Cardiac septum (tissue), 1 donor: Measurements from ENCODE around the gene SCFD2. TPM values are rescaled to one million over a fixed set of nuclear protein-coding genes. Genes with fewer than 3 reads are reported as not detected.
"Not testable (repeated sequence)": the region's sequence is repeated elsewhere in the genome, so short reads cannot be mapped to it uniquely, and the experiment has no call there.

Experiments used
- DNase-seq: peaks from one replicate; pipeline ENCODE4 v3.0.0-alpha.2; 2020; ENCODE audit warnings: low spot score
- intact Hi-C: fragments of 100-400 bp; cut with DNase I; formaldehyde crosslinking; loops from one replicate; pipeline ENCODE4 v1.14.0; 2022
- total RNA-seq: library from RNA; stranded (reverse); fragmentation: NEBNext Ultra II Directional; extraction: Animal tissue kit (Norgen Biotek cat#: 25700); gene quantifications from one replicate; pipeline ENCODE4 v1.2.1, GENCODE V29; 2021
- donor health status: DM: no; HTN: no; CAD: no.

SCFD2 gene
- total RNA-seq, 1 donor from 2014 or later = 9.7 TPM

DNA sequence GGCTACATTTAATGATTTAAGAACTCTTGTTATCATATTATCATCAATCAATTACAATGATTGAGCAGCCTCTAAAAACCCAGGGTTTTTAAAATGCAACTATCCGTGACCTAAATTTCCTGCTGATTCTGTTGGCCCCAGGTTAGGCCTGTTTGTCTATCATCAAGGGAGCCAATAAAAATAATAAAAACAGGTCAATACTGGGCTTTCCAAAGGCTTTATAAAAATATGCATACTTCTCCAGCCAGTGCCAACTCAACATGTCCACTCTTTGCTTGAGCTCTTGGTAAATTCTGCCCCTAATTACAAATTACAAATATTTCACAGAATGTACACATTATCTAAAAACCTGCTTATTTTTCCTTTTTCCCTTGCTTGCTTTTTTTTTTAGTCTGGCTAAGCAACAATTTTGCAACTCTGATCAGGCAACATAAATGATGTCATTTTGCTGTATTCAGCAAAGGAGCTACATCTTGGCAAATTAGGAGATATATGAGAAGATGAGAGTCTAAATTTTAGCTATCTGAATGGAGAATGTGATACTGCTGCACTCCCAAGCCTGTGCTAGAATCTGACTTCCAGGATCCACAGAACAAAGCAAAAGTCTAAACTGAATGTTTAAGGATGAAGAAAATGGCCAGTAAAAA is 204.0 kb downstream of the SCFD2 start:
- DNase-seq = no peak
- intact Hi-C loops = no loop called here

DNA sequence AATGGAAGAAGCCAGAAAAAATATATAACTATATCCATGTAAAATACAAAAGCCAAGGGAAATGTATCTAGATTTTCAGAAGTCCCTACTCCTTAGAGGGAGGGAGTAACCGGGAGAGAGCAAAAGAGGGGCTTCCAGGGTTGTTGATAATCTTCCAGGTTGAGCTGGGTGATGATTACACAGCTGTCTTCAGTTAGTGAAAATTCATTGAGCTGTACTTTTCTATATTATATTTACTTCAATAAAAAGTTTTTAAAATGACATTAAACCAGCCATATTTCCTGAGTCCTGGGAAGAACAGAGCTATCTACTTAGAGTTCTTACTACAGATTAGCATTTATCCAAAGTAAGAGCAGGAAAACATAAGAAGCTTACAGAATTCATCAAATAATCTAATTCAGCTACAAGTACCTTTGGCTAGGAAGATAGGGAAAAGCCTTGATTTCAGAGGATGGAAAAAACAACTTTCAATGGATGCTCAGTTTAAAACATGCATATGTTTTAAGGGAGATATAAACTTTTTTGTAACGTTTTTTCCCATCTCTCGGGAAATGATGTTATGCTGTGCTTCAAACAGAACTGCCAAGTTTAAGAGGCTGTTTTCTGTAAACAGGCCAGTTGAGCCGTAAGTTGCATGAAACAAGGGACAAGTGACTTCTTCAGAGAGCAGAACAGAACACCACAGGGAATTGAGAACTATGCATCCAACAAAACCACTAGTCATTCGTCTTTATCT is 204.6 kb downstream of the SCFD2 start:
- no peak for DNase-seq
- intact Hi-C loops = no loop called here

DNA sequence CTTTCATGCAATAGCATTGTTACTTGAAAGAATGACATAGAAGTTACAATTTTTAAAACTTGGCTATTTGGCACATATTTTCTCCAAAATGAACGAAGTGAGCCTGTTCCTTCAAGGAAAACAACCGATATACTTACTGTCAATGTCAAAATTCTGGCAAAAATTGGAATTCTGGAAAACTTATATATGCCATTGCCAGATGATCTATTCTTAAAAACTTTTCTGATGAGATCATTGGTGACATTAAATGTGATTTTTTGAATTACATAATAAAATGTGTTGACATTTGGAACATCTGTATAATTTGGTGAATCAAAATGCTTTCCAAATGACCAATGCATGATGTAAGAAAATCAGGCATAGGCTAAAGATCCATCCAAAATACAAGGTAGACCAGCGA is 209.0 kb downstream of the SCFD2 start:
- no peak for DNase-seq
- intact Hi-C loops = no loop called here

DNA sequence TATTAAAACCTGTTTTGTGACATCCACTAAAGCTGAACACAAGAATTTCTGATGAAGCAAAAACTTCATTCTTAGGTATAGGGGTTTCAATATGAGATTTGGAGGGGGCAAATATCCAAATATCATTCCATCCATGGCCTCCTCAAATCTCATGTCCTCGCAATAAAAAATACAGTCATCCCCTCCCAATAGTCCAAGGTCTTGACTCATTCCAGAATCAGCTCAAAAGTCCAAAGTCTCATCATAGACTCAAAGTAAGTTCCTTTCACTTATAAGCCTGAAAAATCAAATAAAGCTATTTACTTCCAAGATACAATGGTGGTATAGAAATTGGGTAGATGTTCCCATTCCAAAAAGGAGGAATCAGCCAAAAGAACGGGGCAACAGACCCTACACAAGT is 213.4 kb downstream of the SCFD2 start:
- DNase-seq = no peak
- intact Hi-C loops = no loop called here

DNA sequence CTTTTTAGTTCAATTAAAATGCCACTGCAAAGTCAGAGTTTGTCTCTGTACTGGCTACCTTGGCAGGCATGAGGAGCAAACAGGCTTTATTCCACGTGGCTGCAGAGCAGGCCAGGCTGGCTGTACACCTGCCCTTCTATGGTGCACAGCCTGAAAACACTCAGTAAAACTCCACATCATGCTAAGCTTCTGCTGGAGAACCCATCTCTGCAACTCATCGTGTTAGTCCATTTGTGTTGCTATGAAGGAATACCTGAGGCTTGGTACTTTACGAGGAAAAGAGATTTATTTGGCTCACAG is 214.4 kb downstream of the SCFD2 start:
- no peak for DNase-seq
- intact Hi-C loops = no loop called here

DNA sequence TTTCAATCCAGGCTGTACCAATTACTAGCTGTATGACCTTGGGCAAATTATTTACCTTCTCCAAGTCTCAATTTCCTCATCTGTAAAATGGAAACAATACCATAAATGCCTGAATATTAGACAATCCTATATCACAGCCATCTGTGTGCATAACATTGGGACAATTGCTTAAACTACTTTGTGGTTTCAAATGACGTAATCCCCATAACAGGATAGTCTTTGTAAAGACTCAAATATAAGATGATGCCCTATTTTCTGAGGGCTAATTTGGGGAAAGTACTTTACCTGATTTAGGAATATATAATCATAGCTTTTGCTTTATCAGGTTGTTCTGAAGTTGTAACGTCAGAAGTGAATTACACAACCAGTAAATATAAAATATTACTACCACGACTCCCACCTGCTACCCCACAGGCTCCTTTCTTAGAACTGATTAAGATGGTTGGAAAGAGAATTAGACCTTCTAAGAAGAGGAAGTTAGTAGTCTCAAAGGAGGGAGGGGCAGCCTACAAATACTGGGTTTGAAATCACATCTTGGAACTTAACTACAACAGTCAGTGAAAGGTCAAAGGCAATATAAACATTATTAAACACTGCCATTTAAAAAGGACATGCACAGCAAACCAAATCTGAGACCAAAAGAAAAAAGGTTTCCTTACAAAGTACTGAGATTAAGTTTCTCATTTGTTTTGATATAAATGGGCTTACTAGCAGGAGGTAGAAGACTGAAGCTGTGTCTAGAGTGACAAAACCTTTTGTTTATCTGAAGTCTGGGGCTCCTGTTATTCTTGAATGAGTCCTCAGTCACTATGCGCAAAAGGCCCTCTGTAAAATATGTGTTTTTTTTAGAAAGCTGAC is 215.0 kb downstream of the SCFD2 start:
- DNase-seq = no peak
- intact Hi-C loops = no loop called here

DNA sequence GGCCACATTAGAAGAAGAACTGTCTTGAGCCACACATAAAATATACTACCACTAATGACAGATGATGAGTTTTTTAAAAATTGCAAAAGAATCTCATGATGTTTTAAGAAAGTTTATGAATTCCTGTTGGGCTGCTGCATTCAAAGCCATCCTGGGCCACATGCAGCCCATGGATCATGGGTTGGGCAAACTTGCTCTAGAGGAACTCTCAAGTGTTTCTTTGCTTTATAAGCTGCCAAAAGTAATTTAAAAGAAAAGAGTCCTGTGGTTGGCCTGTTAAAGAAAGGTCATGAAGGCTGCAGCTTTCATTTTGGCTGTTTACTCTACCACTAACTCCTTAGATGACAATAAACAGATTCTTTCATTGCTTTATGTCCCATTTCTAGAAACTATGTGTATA is 218.2 kb downstream of the SCFD2 start:
- intact Hi-C loops = no loop called here
- DNase-seq = no peak

DNA sequence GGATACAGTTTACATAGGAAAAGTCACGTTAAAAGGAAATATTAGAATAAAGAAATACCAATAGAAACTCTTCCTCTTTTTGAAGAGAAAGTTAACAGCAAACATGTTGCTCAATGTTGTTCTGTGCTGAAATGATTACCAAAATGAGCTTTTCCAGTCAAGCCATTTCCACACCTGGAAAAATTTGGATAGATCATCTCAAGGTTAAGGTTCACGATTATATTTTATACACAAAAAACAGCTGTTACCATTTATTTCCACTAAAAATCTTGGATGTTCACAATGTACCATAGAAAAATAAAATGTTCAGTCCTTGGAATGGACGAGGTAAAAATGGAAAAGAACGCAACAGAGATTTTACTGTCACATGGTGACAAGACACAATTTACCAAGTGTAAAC is 218.7 kb downstream of the SCFD2 start:
- intact Hi-C loops = no loop called here
- no peak for DNase-seq

DNA sequence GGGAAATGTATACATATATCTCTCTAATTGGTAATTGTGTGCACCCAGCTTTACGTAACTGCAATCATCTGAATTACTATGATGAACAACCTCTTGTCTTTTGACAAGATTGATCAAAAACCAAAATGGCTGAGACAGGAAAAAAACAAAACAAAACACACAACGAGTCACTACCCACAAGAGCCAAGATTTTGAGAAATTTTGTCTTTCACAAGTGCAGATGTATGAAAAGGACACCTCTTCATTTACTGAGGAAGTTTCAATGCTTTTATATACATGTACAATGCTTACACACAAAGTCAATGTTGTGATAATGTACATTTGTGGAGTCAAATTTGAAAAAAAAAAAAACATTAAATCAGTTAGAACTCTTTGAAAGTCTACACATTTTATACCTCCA is 224.6 kb downstream of the SCFD2 start:
- DNase-seq = no peak
- intact Hi-C loops = no loop called here

DNA sequence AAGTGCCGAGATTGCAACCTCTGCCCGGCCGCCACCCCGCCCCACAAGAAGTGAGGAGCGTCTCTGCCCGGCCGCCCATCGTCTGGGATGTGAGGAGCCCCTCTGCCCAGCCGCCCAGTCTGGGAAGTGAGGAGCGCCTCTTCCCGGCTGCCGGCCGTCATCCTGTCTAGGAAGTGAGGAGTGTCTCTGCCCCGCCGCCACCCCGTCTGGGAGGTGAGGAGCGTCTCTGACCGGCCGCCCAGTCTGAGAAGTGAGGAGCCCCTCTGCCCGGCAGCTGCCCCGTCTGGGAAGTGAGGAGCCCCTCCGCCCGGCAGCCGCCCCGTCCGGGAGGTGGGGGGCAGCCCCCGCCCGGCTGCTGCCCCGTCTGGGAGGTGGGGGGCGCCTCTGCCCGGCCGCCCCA is 226.6 kb downstream of the SCFD2 start:
- intact Hi-C loops, DNase-seq: not testable (repeated sequence)

DNA sequence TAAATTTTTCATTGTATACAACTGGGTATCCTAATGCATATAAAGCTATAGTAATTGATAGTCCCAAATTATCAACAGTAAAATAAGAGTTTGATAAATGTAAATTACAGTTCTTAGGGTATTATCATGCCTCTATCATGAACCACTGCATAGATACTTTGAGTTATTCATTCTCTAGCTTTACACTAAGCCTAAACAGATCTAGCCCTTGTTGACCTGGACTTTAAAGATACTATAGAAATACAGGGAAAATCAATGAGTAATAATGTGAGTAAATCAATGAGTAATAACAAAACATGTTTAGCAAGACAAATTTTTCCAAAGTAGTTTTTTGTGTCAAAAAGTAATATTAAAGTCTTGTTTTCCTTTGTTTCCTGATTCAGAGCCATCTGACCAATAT is 228.4 kb downstream of the SCFD2 start:
- DNase-seq = no peak
- intact Hi-C loops = no loop called here

DNA sequence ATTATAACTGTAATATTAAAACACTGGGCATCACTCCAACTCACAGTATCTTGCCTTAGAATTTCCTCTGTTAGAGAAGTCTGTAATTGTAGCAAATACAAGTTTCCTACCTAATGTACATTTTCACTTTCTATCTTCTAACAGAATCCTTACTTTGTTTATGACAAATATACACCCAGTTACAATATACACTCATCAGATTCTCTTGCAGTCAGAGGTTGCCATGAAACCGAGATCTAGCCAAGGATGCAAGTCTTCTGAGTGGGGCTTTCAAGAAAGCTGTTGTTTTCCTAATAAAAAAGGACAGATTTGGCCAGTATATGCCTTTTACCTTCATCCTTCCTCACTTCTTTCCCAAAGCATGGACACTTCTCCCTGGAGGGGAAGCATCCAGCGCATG is 228.9 kb downstream of the SCFD2 start:
- no peak for DNase-seq
- intact Hi-C loops = no loop called here

DNA sequence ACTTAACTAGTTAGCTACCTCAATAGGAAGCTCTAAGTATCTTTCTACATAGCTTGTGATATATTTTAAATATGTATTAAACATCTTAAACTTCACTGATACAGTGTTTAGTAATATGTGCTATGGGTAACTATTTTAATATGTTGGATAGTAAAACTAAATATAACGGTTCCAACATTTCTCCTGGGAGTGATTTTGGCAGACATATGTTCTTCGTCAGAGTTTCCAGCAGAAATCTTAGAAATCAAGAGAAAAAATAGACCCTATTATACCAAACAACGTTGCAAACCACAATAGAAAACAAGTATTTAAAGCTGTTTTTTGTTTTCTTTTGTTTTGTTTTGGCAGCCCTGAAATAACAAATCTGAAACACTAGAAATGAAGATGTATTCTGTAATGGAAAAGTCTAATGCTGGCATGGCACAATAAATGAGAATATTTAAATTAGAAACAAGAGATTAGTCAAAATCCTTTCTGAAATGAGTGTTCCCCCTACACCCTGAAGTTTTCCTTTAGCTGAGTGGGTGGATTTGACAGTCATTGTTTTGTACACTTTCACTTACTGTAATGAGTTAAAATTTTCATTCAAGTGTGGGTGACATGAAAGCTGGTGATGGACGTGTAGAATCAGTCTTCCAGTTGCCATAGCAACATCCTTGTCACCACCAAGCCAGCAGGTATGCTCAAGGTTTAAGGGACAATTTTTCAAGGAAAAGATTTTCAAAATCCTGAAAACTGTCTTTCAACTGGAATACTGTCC is 233.5 kb downstream of the SCFD2 start:
- no peak for DNase-seq
- intact Hi-C loops = no loop called here

DNA sequence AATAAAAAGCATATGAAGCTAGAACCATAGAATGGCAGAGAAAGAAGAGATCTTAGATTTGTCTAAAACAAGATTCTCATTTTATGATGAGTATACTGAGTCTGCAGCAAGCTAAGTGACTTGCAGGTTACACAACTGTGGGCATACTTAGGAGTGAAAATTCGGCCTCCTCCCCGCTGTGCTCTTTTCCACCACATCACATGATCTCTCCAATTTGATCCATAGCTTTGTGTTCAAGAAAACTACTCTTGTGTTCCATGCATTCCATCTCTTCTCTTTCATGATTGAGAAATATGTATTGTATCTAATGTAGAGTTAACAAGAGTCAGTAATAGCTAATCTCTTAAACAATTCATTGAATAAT is 234.3 kb downstream of the SCFD2 start:
- intact Hi-C loops = no loop called here
- no peak for DNase-seq

DNA sequence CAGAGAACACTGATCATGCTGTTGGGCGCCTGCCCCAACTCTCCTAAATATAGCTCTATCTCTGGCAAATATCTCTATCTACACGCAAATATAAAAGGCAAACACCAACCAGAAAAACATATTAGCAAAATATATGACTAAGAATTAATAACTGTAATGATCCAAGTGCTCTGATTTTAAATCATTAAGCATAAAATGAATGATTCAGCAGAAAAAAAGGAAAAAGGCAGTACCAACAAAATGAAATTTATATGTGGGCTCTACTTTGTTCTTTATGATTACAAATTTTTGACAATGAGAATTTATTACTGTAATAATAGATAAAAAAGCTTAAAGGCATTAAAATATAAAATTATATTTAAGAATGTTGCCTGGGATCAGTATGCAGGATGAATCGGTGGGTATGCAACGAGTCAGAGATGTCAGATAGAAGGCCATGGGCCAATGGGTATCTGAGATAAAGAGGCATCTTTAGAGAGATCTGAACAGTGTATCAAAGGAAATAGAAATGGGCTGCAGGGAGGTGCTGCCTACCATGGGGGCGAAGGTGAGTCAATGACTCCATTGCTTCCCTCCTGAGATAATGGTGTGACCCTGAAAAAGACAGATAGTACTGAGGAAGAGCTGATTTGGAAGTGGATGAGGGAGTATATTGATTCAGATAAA is 234.8 kb downstream of the SCFD2 start:
- intact Hi-C loops = no loop called here
- no peak for DNase-seq

DNA sequence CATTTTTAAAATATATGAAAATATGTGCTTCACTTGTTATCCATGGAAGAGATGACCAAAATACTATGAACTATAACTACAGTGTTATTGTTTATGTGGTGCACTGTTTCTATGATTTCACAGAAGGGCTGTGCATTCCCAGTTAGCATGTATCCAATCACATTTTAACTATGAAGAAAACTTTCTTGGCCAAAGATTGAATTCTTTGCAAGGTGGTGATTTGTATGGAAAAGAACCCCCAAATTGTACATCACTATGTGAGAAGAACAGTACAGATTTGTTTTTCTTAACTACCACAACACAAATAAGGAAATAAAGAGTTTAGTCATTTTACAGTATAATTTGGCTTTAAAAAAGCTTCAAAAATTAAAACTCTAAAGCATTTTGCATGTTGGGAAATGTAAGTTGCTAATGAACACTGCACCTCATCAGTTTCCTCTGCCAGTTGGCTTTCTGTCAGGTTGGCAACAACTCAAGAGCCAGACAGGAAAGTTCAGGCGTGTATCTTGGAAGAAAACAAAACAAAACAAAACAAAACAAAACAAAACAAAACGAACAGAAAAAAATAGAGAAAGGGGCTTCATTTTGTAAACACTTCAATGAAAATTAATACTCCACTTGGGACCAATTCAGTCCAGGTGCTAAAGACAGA is 237.0 kb downstream of the SCFD2 start:
- no peak for DNase-seq
- intact Hi-C loops = no loop called here

DNA sequence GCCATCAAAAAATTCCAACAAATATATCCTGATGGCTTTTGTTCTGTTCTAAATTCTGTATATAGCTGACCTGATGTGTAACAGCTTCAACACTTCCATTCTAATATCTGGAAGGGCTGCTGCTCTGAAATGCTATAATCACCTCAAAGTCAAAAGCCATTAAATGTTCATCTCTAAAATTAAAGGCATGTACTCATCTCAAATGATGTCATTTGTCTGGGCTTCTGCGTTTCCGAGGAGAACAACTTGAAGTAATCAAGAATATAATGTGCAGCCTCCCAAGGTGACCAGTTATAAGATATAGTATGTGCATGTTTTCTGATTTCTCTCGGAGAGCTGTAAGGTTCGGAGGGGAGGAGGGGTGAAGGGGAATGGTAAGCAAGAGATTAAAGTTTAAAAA is 237.6 kb downstream of the SCFD2 start:
- DNase-seq = no peak
- intact Hi-C loops = no loop called here

DNA sequence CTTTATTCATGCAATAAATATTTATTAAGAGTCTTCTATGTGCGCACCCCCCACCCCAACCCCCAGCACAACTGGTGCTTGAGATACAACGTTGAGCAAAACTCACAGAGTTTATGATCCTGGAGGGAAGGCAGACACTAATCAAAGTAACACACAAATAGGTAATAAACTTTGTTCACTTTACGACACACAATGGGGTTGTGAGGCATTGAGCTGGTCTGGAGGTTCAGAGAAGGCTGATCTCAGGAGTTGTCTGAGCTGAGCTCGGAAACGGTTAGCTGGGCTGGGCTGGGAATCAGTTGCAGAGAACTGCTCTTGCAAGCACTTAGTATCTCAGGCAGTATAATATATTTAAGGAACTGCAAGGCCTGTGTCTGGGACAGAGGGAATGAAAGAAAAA is 238.5 kb downstream of the SCFD2 start:
- DNase-seq = no peak
- intact Hi-C loops = no loop called here

DNA sequence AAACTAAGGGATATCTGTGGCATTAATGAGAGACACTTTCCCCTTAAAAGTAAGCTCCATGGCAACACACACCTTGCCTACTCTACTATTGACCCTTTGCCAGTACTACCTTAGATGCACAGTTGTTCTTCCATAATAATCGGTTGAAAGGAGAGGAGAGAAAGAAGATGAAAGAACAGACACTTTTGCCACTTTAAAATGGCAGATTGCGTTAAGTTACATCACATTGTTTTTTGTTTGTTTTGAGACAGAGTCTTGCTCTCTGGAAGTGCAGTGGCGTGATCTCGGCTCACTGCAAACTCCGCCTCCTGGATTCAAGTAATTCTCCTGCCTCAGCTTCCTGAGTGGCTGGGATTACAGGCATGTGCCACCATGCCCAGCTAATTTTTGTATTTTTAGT is 239.8 kb downstream of the SCFD2 start:
- no peak for DNase-seq
- intact Hi-C loops = no loop called here
